ENCODE measurements around the gene ERRFI1. TPM values are rescaled to one million over a fixed set of nuclear protein-coding genes. Genes with fewer than 3 reads are reported as not detected.

The ERRFI1 gene
- total RNA-seq, 1 experiment from 2014 or later: 44.6 TPM

- POLR2A ChIA-PET: no interaction called here
- H3K9me3 Mint-ChIP-seq: peaks cover 9% of the 10 kb centered on the region
- TF ChIP-seq ZNF423 (CRISPR knock-in tag; IDR thresholded peaks at IDR 0.05): no peak
- TF ChIP-seq ATF3 (CRISPR knock-in tag; conservative IDR thresholded peaks at IDR 0.05): no peak
- no peak for TF ChIP-seq TP53 (CRISPR knock-in tag; IDR thresholded peaks at IDR 0.05)
- no peak for TF ChIP-seq NR2C2 (CRISPR knock-in tag; IDR thresholded peaks at IDR 0.05)
- no peak for TF ChIP-seq E2F1 (CRISPR knock-in tag; IDR thresholded peaks at IDR 0.05)
- no peak for TF ChIP-seq AR (CRISPR knock-in tag; IDR thresholded peaks at IDR 0.05)
- no peak for TF ChIP-seq CTCF (IDR thresholded peaks at IDR 0.05)
- no peak for TF ChIP-seq ARID4B (CRISPR knock-in tag; IDR thresholded peaks at IDR 0.05; ENCODE audit: borderline replicate concordance)
- TF ChIP-seq MAX (CRISPR knock-in tag; IDR thresholded peaks at IDR 0.05): no peak
- TF ChIP-seq CBFB (CRISPR knock-in tag; IDR thresholded peaks at IDR 0.05; ENCODE audit: low read depth): no peak
- no peak for TF ChIP-seq FOXP1 (CRISPR knock-in tag; IDR thresholded peaks at IDR 0.05; ENCODE audit: borderline replicate concordance)
- no peak for TF ChIP-seq ZNF532 (CRISPR knock-in tag; IDR thresholded peaks at IDR 0.05; ENCODE audit: borderline replicate concordance)
- no peak for TF ChIP-seq ATF2 (CRISPR knock-in tag; IDR thresholded peaks at IDR 0.05; ENCODE audit: borderline replicate concordance, low read depth)
- no peak for TF ChIP-seq ZNF138 (CRISPR knock-in tag; conservative IDR thresholded peaks at IDR 0.05)
- TF ChIP-seq CREM (CRISPR knock-in tag; IDR thresholded peaks at IDR 0.05): no peak
- TF ChIP-seq NR3C1 (CRISPR knock-in tag; conservative IDR thresholded peaks at IDR 0.05; ENCODE audit: low read depth): no peak
- TF ChIP-seq NFE2L1 (CRISPR knock-in tag; IDR thresholded peaks at IDR 0.05): no peak
- CTCF ChIA-PET: interaction anchor here (0.6 to 1.4 kb wide), 2 partner anchors 47 to 665 kb away, joined by 3 to 4 read pairs; no protein-coding TSS in a partner anchor
- no peak overlapping the region for H3K4me3 Mint-ChIP-seq
- H3K27me3 Mint-ChIP-seq (ENCODE audit: low read depth): no peaks in the 10 kb centered on the region; the same call in 1 of the 2 replicates
- DNase-seq (ENCODE audit: low spot score) (no peak), ATAC-seq (no peak)
- 0 out of 2 replicates have a peak, but pooled peaks cover 3% of the 10 kb centered on the region for H3K4me1 Mint-ChIP-seq
- no peak overlapping the region for H3K27ac Mint-ChIP-seq
- H3K36me3 Mint-ChIP-seq: peaks cover 4% of the 10 kb centered on the region; the same call in 1 of the 2 replicates
These were observed 35.7 kb upstream of the ERRFI1 start for GRCh38 chr1:8061673-8062386.

Measured in WTC11 (cell line).